GM12878 (cell line): ENCODE measurements around the gene DSE. TPM values are rescaled to one million over a fixed set of nuclear protein-coding genes. Genes with fewer than 3 reads are reported as not detected.

Experiments
- ATAC-seq: fragments of 200-7000 bp; cut with Tn5 transposase; 3 replicates; pipeline ENCODE4 v1.9.1; 2020; ENCODE audit warnings: mild to moderate bottlenecking, moderate library complexity
- BruUV-seq: library from RNA; stranded (reverse); fragments of 400-500 nt; replicated peaks from 2 replicates; lab custom pipeline; 2021; lab: Mats Ljungman, UMichigan
- CTCF ChIA-PET: fragments of 300-600 bp; sonication (Branson Sonifier 250); formaldehyde crosslinking; extraction: SDS; loops from one replicate; lab custom pipeline; 2021; ENCODE audit warnings: inconsistent platforms; lab: Yijun Ruan, JAX
- POLR2A ChIA-PET: fragments of 350-600 bp; formaldehyde crosslinking; extraction: SDS; loops from one replicate; lab custom pipeline; 2021; ENCODE audit warnings: inconsistent platforms; lab: Charles Lee
- RAD21 ChIA-PET: fragments of 300-600 bp; sonication (Branson Sonifier 250); formaldehyde crosslinking; loops from one replicate; lab custom pipeline; 2023; ENCODE audit warnings: antibody characterized with exemption; ENCODE audit not compliant: unreplicated experiment; lab: Charles Lee
- SMC1A ChIA-PET: fragments of 300-600 bp; sonication (Branson Sonifier 250); formaldehyde crosslinking; loops from one replicate; lab custom pipeline; 2023; ENCODE audit not compliant: unreplicated experiment, uncharacterized antibody; lab: Charles Lee
- DNase-seq: peaks from one replicate; pipeline ENCODE4 v3.0.0-alpha.2; 2011; ENCODE audit warnings: low read depth, low spot score
- FAIRE-seq: peaks from 3 replicates; lab custom pipeline; 2011; peaks lifted over from hg19 to GRCh38; lab: Jason Lieb, UNC
- H2AFZ ChIP-seq: 2 replicates; pipeline ENCODE4 v1.6.0; 2011; ENCODE audit warnings: low read depth, low read length, control low read depth; ENCODE audit not compliant: control insufficient read depth
- H3K27ac ChIP-seq: 2 replicates; pipeline ENCODE4 v1.5.1; 2011; ENCODE audit warnings: control low read depth; ENCODE audit not compliant: control insufficient read depth, insufficient read depth
- H3K27me3 ChIP-seq, 2 experiments: replicated peaks in 1 of 2; 2 replicates each; pipeline versions ENCODE4 v1.6.0 to v1.6.1; 2011; ENCODE audit warnings: low read length in 1 of 2; ENCODE audit not compliant: control insufficient read depth in 2 of 2, insufficient read depth in 2 of 2
- H3K36me3 ChIP-seq, 2 experiments: 2 replicates each; pipeline ENCODE4 v1.5.1; 2011; ENCODE audit warnings: low read length in 1 of 2; ENCODE audit not compliant: control insufficient read depth in 2 of 2, insufficient read depth in 2 of 2
- H3K4me1 ChIP-seq: 2 replicates; pipeline ENCODE4 v1.6.1; 2011; ENCODE audit warnings: mild to moderate bottlenecking, low read length, moderate library complexity, mixed read lengths; ENCODE audit not compliant: control insufficient read depth, insufficient read depth
- H3K4me2 ChIP-seq: 2 replicates; pipeline ENCODE4 v1.6.0; 2011; ENCODE audit warnings: control low read depth; ENCODE audit not compliant: control insufficient read depth, insufficient read depth
- H3K4me3 ChIP-seq: fragments of 200-600 bp; sonication (generic); 2 replicates; pipeline ENCODE4 v1.5.1; 2016
- H3K79me2 ChIP-seq: 2 replicates; pipeline ENCODE4 v1.6.0; 2011; ENCODE audit warnings: low read length; ENCODE audit not compliant: control insufficient read depth, insufficient read depth
- H3K9ac ChIP-seq: 2 replicates; pipeline ENCODE4 v1.8.0; 2011; ENCODE audit warnings: low read length, control low read depth, mixed read lengths; ENCODE audit not compliant: control insufficient read depth, insufficient read depth
- H3K9me3 ChIP-seq: replicated peaks from 3 replicates; pipeline ENCODE4 v1.5.1; 2011; ENCODE audit warnings: mild to moderate bottlenecking, low read length; ENCODE audit not compliant: control insufficient read depth, insufficient read depth
- H4K20me1 ChIP-seq: 2 replicates; pipeline ENCODE4 v1.6.0; 2011; ENCODE audit not compliant: control insufficient read depth, insufficient read depth
- BHLHE40 ChIP-seq, 2 experiments: fragments of 450-650 bp in 1 of 2; IDR thresholded peaks; 2 replicates each; pipeline ENCODE4 v1.6.1; 2011 to 2017; ENCODE audit warnings: low read depth in 2 of 2, borderline replicate concordance in 1 of 2, improper control_type of control experiment in 1 of 2, low read length in 1 of 2, mild to moderate bottlenecking in 1 of 2
- CEBPB ChIP-seq, 2 experiments: fragments of 150-350 bp in 1 of 2; IDR thresholded peaks; 2 replicates each; pipeline ENCODE4 v1.6.1; 2012 to 2014; ENCODE audit warnings: low read depth in 2 of 2, low read length in 2 of 2, borderline replicate concordance in 1 of 2, inconsistent platforms in 1 of 2
- CHD1 ChIP-seq: IDR thresholded peaks from 2 replicates; pipeline ENCODE4 v1.6.1; 2012; ENCODE audit warnings: low read depth, low read length, improper control_type of control experiment
- CHD2 ChIP-seq: IDR thresholded peaks from 2 replicates; pipeline ENCODE4 v1.6.1; 2011; ENCODE audit warnings: low read depth, low read length, improper control_type of control experiment, borderline replicate concordance
- CHD4 ChIP-seq: fragments of 200-600 bp; sonication (generic); IDR thresholded peaks from 2 replicates; pipeline ENCODE4 v1.6.1; 2016; ENCODE audit warnings: mild to moderate bottlenecking
- FOS ChIP-seq: IDR thresholded peaks from 3 replicates; pipeline ENCODE4 v1.6.1; 2011; ENCODE audit warnings: borderline replicate concordance; ENCODE audit not compliant: insufficient read length; ENCODE audit errors: extremely low read depth
- MEF2A ChIP-seq: IDR thresholded peaks from 2 replicates; pipeline ENCODE4 v1.6.1; 2011; ENCODE audit warnings: low read depth, mild to moderate bottlenecking, low read length, moderate library complexity; ENCODE audit not compliant: insufficient read depth
- MLLT1 ChIP-seq: fragments of 450-650 bp; IDR thresholded peaks from 2 replicates; pipeline ENCODE4 v1.6.1; 2016; ENCODE audit warnings: mild to moderate bottlenecking
- RBBP5 ChIP-seq: fragments of 200-600 bp; sonication (generic); conservative IDR thresholded peaks from 2 replicates; pipeline ENCODE4 v1.6.1; 2016
- SIN3A ChIP-seq: IDR thresholded peaks from 2 replicates; pipeline ENCODE4 v1.6.1; 2012; ENCODE audit warnings: low read depth, low read length, improper control_type of control experiment
- SIX5 ChIP-seq: IDR thresholded peaks from 2 replicates; pipeline ENCODE4 v1.6.1; 2011; ENCODE audit warnings: mild to moderate bottlenecking, low read depth, low read length, moderate library complexity; ENCODE audit not compliant: severe bottlenecking
- SUZ12 ChIP-seq: fragments of 200-600 bp; sonication (generic); IDR thresholded peaks from one replicate; pipeline ENCODE4 v1.6.1; 2018; ENCODE audit warnings: antibody characterized with exemption, mild to moderate bottlenecking; ENCODE audit not compliant: unreplicated experiment
- YY1 ChIP-seq: IDR thresholded peaks from 2 replicates; pipeline ENCODE4 v1.6.1; 2011; ENCODE audit warnings: low read depth, mild to moderate bottlenecking, low read length
- WGBS: methylation state at CpG from one replicate; pipeline ENCODE4 v1.1.6; 2016; ENCODE audit warnings: low lambda C conversion rate; ENCODE audit not compliant: insufficient replicate concordance, insufficient coverage; ENCODE audit errors: missing lambda C conversion rate; 5-methylcytosine and 5-hydroxymethylcytosine counted together
- in situ Hi-C: fragments of 300-500 bp; cut with MboI; formaldehyde crosslinking; loops from 9 replicates; pipeline ENCODE4 v1.14.3; 2018; ENCODE audit warnings: mixed read lengths
- intact Hi-C: fragments of 100-400 bp; cut with micrococcal nuclease; formaldehyde crosslinking; loops from one replicate; pipeline ENCODE4 v1.14.2; 2022; ENCODE audit not compliant: unreplicated experiment
- polyA plus RNA-seq, 11 experiments: library from polyadenylated mRNA; depleted of rRNA in 4 of 11; unstranded in 6 of 11; stranded (reverse) in 5 of 11; fragments of >200 nt; fragmentation: Nextera tagmentation in 4 of 11; fragmentation: Illumina TruSeq in 1 of 11; extraction: Ambion mirVana in 4 of 11; extraction: Trizol in 1 of 11; gene quantifications; 1 replicate in 1 of 11; 2 replicates in 10 of 11; pipeline versions ENCODE4 v1.2.1 to v1.2.3, GENCODE V29; 2011 to 2016; ENCODE audit warnings: inconsistent platforms in 2 of 11, missing spikeins in 2 of 11, low read depth in 1 of 11
- total RNA-seq, 4 experiments: library from RNA; depleted of rRNA in 3 of 4; stranded (reverse); fragments of >200 nt in 3 of 4; fragmentation: Illumina TruSeq in 1 of 4; extraction: Trizol in 1 of 4; gene quantifications; 2 replicates each; pipeline versions ENCODE4 v1.2.1 to v1.2.3, GENCODE V29; 2013 to 2021
- TF ChIP-seq, protein P1 (sequence below): fragments of 450-650 bp; formaldehyde crosslinking; IDR thresholded peaks from 2 replicates; pipeline ENCODE4 v1.4.0; 2022; ENCODE audit warnings: mild to moderate bottlenecking, moderate library complexity

The DSE gene
- total and polyA plus RNA-seq, 10 of the 15 experiments (the other 5 are each of a cell fraction or from before 2014, with no cell fraction given) = 12.6 to 76.4 (median 43.0) TPM

DNA sequence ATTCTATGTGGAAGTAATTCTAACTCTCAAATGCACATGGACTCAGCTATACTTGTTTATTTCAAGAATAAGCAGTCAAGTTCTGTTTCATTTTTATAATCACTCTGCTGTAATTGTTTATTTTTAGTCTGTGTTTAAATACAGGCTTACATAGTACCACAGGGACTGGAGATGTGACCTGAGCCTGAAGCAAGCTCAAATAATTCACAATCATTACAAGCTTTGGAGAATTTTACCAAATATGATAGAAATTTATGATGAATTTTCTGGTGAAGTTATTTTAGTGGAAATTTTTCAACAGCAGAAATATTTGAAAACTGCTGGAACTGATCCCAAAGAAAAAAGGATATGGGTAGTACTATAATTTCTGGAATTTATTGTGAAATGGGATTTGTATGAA, 41.6 kb upstream of the DSE start:
- intact Hi-C loops (no loop called here), in situ Hi-C loops (no loop called here)
- POLR2A ChIA-PET = interaction anchor here (1.2 kb wide), 1 partner anchor 13 kb away, joined by 3 read pairs; no protein-coding TSS in a partner anchor

GRCh38 chr6:116330511-116330910, 40.2 kb upstream of the DSE start:
- no TSS peak for BruUV-seq
- CTCF ChIA-PET = no interaction called here
- no peak overlapping the region for H3K27ac ChIP-seq
- no peaks in the 10 kb centered on the region for H3K4me1 ChIP-seq
- DNase-seq (no peak), FAIRE-seq (no peak), ATAC-seq (no peak)
- intact Hi-C loops (no loop called here), in situ Hi-C loops (no loop called here)
- H3K9me3 ChIP-seq = no peaks in the 10 kb centered on the region
- SMC1A ChIA-PET = interaction anchor here (0.9 kb wide), 1 partner anchor 15 kb away, joined by 6 read pairs; no protein-coding TSS in a partner anchor
- H4K20me1 ChIP-seq = no peaks in the 10 kb centered on the region
- no peaks in the 10 kb centered on the region for H3K27me3 ChIP-seq
- no peak overlapping the region for H3K4me3 ChIP-seq
- RAD21 ChIA-PET = no interaction called here
- no peaks in the 10 kb centered on the region for H3K79me2 ChIP-seq
- POLR2A ChIA-PET = no interaction called here
- H3K9ac ChIP-seq = no peak overlapping the region
- 97% methylated on average over 1 of the region's 1 CpG for WGBS
- H2AFZ ChIP-seq = no peak overlapping the region
- H3K4me2 ChIP-seq = no peak overlapping the region
- H3K36me3 ChIP-seq = no peaks in the 10 kb centered on the region
- TF ChIP-seq MEF2A (no peak), SUZ12 (no peak), CHD1 (no peak), BHLHE40 (IDR thresholded peaks at IDR 0.05; ENCODE audit: borderline replicate concordance in 1 of 2, low read depth in 2 of 2, low read length in 1 of 2) (no peak), CEBPB (IDR thresholded peaks at IDR 0.05; ENCODE audit: borderline replicate concordance in 1 of 2, low read depth in 2 of 2, low read length in 2 of 2) (no peak), SIN3A (no peak), FOS (no peak), SIX5 (no peak), MLLT1 (no peak), CHD4 (no peak), YY1 (no peak)
- TF ChIP-seq, protein P1, sequence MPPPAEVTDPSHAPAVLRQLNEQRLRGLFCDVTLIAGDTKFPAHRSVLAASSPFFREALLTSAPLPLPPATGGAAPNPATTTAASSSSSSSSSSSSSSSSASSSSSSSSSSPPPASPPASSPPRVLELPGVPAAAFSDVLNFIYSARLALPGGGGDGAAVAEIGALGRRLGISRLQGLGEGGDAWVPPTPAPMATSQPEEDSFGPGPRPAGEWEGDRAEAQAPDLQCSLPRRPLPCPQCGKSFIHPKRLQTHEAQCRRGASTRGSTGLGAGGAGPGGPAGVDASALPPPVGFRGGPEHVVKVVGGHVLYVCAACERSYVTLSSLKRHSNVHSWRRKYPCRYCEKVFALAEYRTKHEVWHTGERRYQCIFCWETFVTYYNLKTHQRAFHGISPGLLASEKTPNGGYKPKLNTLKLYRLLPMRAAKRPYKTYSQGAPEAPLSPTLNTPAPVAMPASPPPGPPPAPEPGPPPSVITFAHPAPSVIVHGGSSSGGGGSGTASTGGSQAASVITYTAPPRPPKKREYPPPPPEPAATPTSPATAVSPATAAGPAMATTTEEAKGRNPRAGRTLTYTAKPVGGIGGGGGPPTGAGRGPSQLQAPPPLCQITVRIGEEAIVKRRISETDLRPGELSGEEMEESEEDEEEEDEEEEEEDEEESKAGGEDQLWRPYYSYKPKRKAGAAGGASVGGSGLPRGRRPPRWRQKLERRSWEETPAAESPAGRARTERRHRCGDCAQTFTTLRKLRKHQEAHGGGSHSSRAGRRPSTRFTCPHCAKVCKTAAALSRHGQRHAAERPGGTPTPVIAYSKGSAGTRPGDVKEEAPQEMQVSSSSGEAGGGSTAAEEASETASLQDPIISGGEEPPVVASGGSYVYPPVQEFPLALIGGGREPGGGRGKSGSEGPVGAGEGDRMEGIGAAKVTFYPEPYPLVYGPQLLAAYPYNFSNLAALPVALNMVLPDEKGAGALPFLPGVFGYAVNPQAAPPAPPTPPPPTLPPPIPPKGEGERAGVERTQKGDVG (CRISPR knock-in tag) = no peak

More for the DNA sequence above, 41.6 kb upstream of the DSE start:
- DNase-seq (no peak), FAIRE-seq (no peak), ATAC-seq (no peak)
- no peaks in the 10 kb centered on the region for H3K4me1 ChIP-seq
- H3K9me3 ChIP-seq = no peaks in the 10 kb centered on the region
- no peaks in the 10 kb centered on the region for H3K36me3 ChIP-seq
- BruUV-seq = no TSS peak
- H4K20me1 ChIP-seq = no peaks in the 10 kb centered on the region
- H3K4me2 ChIP-seq = no peak overlapping the region
- no peaks in the 10 kb centered on the region for H3K27me3 ChIP-seq
- no peak overlapping the region for H3K4me3 ChIP-seq
- no peak overlapping the region for H2AFZ ChIP-seq
- H3K9ac ChIP-seq = no peak overlapping the region
- H3K27ac ChIP-seq = no peak overlapping the region
- CTCF ChIA-PET = no interaction called here
- RAD21 ChIA-PET = no interaction called here
- SMC1A ChIA-PET = interaction anchor here (1.0 to 1.1 kb wide), 2 partner anchors 41 to 201 kb away, joined by 3 to 4 read pairs; no protein-coding TSS in a partner anchor
- H3K79me2 ChIP-seq = no peaks in the 10 kb centered on the region
- TF ChIP-seq RBBP5 (no peak), CHD2 (no peak)
